ENCODE results near the gene YLPM1. TPM values are rescaled to one million over a fixed set of nuclear protein-coding genes. Genes with fewer than 3 reads are reported as not detected.

Gene YLPM1
- total and polyA plus RNA-seq, 2 donors (not counting 3 experiments of a cell fraction or from before 2014, with no cell fraction given): 14.9 to 85.7 TPM

- intact Hi-C loops (cut with micrococcal nuclease): loop anchor here (1.0 to 5.0 kb wide), 3 partner anchors 29 to 183 kb away; partner anchors contain the start of genes AREL1, FCF1 and YLPM1
- CTCF ChIA-PET: interaction anchor here (1.0 to 1.8 kb wide), 6 partner anchors 12 to 184 kb away, joined by 3 to 8 read pairs (median 4); partner anchors contain the start of gene YLPM1
Observed at GRCh38 chr14:74792249-74793039, 29.3 kb downstream of the YLPM1 start.

More at GRCh38 chr14:74792249-74793039, 29.3 kb downstream of the YLPM1 start:
- Histone ChIP-seq H3K4me3 (replicated peaks in 1 of 3; ENCODE audit: insufficient read depth in 1 of 3, low read depth in 1 of 3, low read length in 3 of 3) (peak overlapping the region in 1 of 3 experiments; percentile 38), H2AFZ (ENCODE audit: low read depth, low read length) (no peak overlapping the region), H3K9me1 (replicated peaks; ENCODE audit: control insufficient read depth, extremely low read depth, insufficient read depth, low read length) (no peaks in the 10 kb centered on the region), H3K36me3 (ENCODE audit: control insufficient read depth in 2 of 2, extremely low read depth in 1 of 2, insufficient read depth in 2 of 2, low read length in 2 of 2) (peaks cover 0 to 5% of the 10 kb centered on the region in 2 experiments), H3K27ac (ENCODE audit: insufficient read depth, low read depth, low read length) (peak overlapping the region; percentile 77), H3K9ac (replicated peaks; ENCODE audit: extremely low read depth, insufficient read depth, low read length) (peak overlapping the region; percentile 48), H4K20me1 (replicated peaks; ENCODE audit: control insufficient read depth, extremely low read depth, insufficient read depth, low read length) (no peaks in the 10 kb centered on the region), H3K4me1 (ENCODE audit: control insufficient read depth, extremely low read depth, insufficient read depth, low read length) (peaks cover 31% of the 10 kb centered on the region), H3K9me3 (replicated peaks; ENCODE audit: control insufficient read depth, insufficient read depth, low read length) (no peaks in the 10 kb centered on the region), H3K27me3 (ENCODE audit: control insufficient read depth in 2 of 2, insufficient read depth in 2 of 2, low read length in 2 of 2) (no peaks in the 10 kb centered on the region), H3K4me2 (ENCODE audit: insufficient read depth, low read length) (peak overlapping the region; percentile 91), H3K79me2 (ENCODE audit: control insufficient read depth, insufficient read depth, low read length) (peaks cover 72% of the 10 kb centered on the region)
- POLR2A ChIA-PET: no interaction called here
- TF ChIP-seq JUN (IDR thresholded peaks at IDR 0.05; ENCODE audit: borderline replicate concordance, insufficient read depth, insufficient read length, low read depth) (peak; percentile 37), CTCF (IDR thresholded peaks at IDR 0.05; ENCODE audit: extremely low read depth in 1 of 2, insufficient read depth in 1 of 2, low read depth in 1 of 2, low read length in 2 of 2) (no peak), POLR2AphosphoS5 (IDR thresholded peaks at IDR 0.05; ENCODE audit: insufficient read depth, low read depth, low read length) (peak; percentile 82), POLR2A (IDR thresholded peaks at IDR 0.05; ENCODE audit: low read depth, low read length) (peak; percentile 62), GATA2 (IDR thresholded peaks at IDR 0.05; ENCODE audit: insufficient read depth, insufficient read length, low read depth, low read length) (peak; percentile 78)
- FAIRE-seq (peak; percentile 85), DNase-seq (ENCODE audit: low read depth, low spot score) (peak; percentile 84)
- dilution Hi-C loops (cut with MboI; ENCODE audit: extremely low pct_ligation_motif_present, low sequenced_read_pairs): no loop called here
- no TSS peak for BruUV-seq (replicated peaks)
